ENCODE measurements around the gene SLC51B.
"Not testable (repeated sequence)": the region's sequence is repeated elsewhere in the genome, so short reads cannot be mapped to it uniquely, and the experiment has no call there.

DNA sequence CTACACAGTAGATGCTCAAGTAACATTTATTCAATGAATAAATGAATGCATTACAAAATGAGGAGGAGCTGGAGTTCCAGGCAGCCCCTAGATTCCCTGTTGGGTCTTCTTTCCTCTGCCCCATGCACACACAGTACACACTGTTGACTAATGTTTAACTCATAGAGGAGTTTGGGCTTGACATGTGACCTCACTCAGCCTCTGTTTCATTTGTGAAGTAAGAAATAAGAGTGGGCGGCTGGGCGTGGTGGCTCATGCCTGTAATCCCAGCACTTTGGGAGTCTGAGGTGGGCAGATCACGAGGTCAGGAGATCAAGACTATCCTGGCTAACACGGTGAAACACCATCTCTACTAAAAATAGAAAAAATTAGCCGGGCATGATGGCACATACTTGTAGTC lies 969 bp upstream of the SLC51B start:
- TF ChIP-seq, protein P1, sequence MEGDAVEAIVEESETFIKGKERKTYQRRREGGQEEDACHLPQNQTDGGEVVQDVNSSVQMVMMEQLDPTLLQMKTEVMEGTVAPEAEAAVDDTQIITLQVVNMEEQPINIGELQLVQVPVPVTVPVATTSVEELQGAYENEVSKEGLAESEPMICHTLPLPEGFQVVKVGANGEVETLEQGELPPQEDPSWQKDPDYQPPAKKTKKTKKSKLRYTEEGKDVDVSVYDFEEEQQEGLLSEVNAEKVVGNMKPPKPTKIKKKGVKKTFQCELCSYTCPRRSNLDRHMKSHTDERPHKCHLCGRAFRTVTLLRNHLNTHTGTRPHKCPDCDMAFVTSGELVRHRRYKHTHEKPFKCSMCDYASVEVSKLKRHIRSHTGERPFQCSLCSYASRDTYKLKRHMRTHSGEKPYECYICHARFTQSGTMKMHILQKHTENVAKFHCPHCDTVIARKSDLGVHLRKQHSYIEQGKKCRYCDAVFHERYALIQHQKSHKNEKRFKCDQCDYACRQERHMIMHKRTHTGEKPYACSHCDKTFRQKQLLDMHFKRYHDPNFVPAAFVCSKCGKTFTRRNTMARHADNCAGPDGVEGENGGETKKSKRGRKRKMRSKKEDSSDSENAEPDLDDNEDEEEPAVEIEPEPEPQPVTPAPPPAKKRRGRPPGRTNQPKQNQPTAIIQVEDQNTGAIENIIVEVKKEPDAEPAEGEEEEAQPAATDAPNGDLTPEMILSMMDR (conservative IDR thresholded peaks at IDR 0.05; ENCODE audit: low read depth, low read length) = not testable (repeated sequence)
- not testable (repeated sequence) for TF ChIP-seq RAD21 (IDR thresholded peaks at IDR 0.05; ENCODE audit: low read length); FOS (IDR thresholded peaks at IDR 0.05; ENCODE audit: low read depth, low read length); POLR2A (IDR thresholded peaks at IDR 0.05; ENCODE audit: low read depth, low read length); MAFK (IDR thresholded peaks at IDR 0.05; ENCODE audit: low read depth, low read length); MXI1 (IDR thresholded peaks at IDR 0.05; ENCODE audit: borderline replicate concordance, low read depth, low read length); NFE2L2 (IDR thresholded peaks at IDR 0.05; ENCODE audit: low read depth, low read length); RCOR1 (IDR thresholded peaks at IDR 0.05; ENCODE audit: insufficient replicate concordance, low read length); MAZ (IDR thresholded peaks at IDR 0.05; ENCODE audit: borderline replicate concordance, low read depth, low read length)
- TF ChIP-seq, protein P2, sequence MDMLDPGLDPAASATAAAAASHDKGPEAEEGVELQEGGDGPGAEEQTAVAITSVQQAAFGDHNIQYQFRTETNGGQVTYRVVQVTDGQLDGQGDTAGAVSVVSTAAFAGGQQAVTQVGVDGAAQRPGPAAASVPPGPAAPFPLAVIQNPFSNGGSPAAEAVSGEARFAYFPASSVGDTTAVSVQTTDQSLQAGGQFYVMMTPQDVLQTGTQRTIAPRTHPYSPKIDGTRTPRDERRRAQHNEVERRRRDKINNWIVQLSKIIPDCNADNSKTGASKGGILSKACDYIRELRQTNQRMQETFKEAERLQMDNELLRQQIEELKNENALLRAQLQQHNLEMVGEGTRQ (IDR thresholded peaks at IDR 0.05; ENCODE audit: low read depth, low read length) = peak; percentile 70
- TF ChIP-seq, protein P3, sequence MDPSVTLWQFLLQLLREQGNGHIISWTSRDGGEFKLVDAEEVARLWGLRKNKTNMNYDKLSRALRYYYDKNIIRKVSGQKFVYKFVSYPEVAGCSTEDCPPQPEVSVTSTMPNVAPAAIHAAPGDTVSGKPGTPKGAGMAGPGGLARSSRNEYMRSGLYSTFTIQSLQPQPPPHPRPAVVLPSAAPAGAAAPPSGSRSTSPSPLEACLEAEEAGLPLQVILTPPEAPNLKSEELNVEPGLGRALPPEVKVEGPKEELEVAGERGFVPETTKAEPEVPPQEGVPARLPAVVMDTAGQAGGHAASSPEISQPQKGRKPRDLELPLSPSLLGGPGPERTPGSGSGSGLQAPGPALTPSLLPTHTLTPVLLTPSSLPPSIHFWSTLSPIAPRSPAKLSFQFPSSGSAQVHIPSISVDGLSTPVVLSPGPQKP (IDR thresholded peaks at IDR 0.05; ENCODE audit: borderline replicate concordance, low read depth, low read length) = not testable (repeated sequence)
- peak; percentile 29; the same call in 1 of the 2 replicates for TF ChIP-seq CEBPB (IDR thresholded peaks at IDR 0.05; ENCODE audit: low read depth, low read length)

All from IMR-90 (cell line).